ENCODE measurements around the gene HLCS. TPM values are rescaled to one million over a fixed set of nuclear protein-coding genes. Genes with fewer than 3 reads are reported as not detected.

The HLCS gene
- total RNA-seq, 6 donors from 2014 or later: 15.3 to 34.6 (median 24.1) TPM

DNA sequence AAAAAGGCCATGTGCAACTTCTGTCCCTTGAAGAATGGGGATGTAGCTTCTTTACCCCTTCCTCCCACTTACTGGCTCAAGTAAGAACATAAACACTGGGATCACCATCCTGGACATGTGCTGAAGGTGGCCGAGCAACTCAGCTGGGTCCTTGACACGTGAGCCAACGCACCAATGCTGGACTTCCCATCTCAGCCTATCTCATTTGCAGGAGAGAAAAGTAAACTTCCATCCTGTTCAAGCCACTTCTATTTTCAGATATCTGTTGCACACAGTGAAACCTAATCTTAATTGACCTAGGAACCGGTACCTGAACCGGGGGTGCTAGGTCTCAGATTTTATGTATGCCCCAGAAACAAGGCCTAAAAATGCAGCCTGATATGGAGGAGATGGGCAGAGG, 75.3 kb downstream of the HLCS start:
- Histone ChIP-seq H3K4me1 (peaks cover 0 to 4% (median 0%) of the 10 kb centered on the region in 4 donors), H3K27ac (no peak overlapping the region), H3K36me3 (peaks cover 0 to 15% (median 2%) of the 10 kb centered on the region in 4 donors), H3K4me3 (no peak overlapping the region), H3K9me3 (no peaks in the 10 kb centered on the region), H3K27me3 (no peaks in the 10 kb centered on the region)
- ATAC-seq (ENCODE audit: low FRiP score in 2 of 2): no peak
- 88 to 96% methylated on average over 5 of the region's 5 CpGs for WGBS, 2 donors
- TF ChIP-seq EP300 (IDR thresholded peaks at IDR 0.05) (no peak), POLR2AphosphoS5 (IDR thresholded peaks at IDR 0.05) (no peak)
- no peak for DNase-seq

DNA sequence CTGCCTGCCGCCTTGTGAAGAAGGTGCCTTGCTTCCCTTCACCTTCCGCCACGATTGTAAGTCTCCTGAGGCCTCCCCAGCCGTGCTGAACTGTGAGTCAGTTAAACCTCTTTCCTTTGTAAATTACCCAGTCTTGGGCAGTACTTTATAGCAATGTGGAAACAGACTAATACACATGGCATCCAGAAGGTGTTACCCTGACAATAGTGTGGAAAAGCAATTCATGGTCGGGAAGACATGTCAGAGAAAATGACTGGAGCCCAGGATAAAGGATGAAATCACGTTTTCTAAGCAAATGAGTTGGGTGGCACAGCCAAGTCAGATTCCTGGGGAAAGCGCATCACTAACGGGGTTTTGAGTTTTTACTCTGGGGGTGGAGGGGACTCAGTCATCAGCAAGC, 76.4 kb downstream of the HLCS start:
- no peak for TF ChIP-seq POLR2AphosphoS5 (IDR thresholded peaks at IDR 0.05)
- no peak for TF ChIP-seq POLR2A (IDR thresholded peaks at IDR 0.05)
- no peak for TF ChIP-seq EP300 (IDR thresholded peaks at IDR 0.05)
- TF ChIP-seq, protein P1, sequence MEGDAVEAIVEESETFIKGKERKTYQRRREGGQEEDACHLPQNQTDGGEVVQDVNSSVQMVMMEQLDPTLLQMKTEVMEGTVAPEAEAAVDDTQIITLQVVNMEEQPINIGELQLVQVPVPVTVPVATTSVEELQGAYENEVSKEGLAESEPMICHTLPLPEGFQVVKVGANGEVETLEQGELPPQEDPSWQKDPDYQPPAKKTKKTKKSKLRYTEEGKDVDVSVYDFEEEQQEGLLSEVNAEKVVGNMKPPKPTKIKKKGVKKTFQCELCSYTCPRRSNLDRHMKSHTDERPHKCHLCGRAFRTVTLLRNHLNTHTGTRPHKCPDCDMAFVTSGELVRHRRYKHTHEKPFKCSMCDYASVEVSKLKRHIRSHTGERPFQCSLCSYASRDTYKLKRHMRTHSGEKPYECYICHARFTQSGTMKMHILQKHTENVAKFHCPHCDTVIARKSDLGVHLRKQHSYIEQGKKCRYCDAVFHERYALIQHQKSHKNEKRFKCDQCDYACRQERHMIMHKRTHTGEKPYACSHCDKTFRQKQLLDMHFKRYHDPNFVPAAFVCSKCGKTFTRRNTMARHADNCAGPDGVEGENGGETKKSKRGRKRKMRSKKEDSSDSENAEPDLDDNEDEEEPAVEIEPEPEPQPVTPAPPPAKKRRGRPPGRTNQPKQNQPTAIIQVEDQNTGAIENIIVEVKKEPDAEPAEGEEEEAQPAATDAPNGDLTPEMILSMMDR (IDR thresholded peaks at IDR 0.05): no peak
- WGBS, 2 donors: 93 to 95% methylated on average over 8 of the region's 8 CpGs
- DNase-seq (no peak), ATAC-seq (ENCODE audit: low FRiP score in 2 of 2) (no peak)
- Histone ChIP-seq H3K27me3 (no peaks in the 10 kb centered on the region), H3K27ac (peak overlapping the region; percentile 64 to 76 (median 70)), H3K4me3 (no peak overlapping the region), H3K9me3 (no peaks in the 10 kb centered on the region), H3K4me1 (peaks cover 0 to 4% (median 0%) of the 10 kb centered on the region in 4 donors), H3K36me3 (peaks cover 0 to 15% (median 1%) of the 10 kb centered on the region in 4 donors)

DNA sequence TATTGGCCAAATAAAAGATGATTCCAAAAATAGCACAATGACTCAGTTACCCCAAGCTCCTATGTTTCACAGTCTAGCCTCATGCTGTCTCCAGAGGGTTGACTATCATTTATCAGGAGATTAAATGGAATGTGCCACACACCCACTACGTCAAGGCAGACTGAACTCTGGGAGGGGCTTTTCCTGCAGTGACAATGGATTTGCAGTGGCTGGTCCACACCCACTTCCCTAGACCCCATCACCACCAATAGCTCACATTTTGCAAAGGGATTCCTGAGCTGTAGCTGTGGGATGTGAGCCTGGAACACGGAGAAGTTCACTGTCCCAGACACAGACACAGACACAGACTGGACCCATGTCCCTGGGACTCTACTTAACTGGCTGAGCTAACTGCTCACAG, 77.1 kb downstream of the HLCS start:
- H3K36me3 ChIP-seq: peaks cover 0 to 15% (median 1%) of the 10 kb centered on the region in 4 donors
- DNase-seq: no peak
- no peaks in the 10 kb centered on the region for H3K9me3 ChIP-seq
- TF ChIP-seq POLR2AphosphoS5 (IDR thresholded peaks at IDR 0.05) (peak in 1 of 2 donors; percentile 38), EP300 (IDR thresholded peaks at IDR 0.05) (peak in 2 of 4 donors; percentile 46 to 60), POLR2A (IDR thresholded peaks at IDR 0.05) (no peak)
- TF ChIP-seq, protein P1 (IDR thresholded peaks at IDR 0.05): no peak
- WGBS, 2 donors: 59 to 65% methylated on average over 2 of the region's 2 CpGs
- no peak overlapping the region for H3K4me3 ChIP-seq
- H3K27ac ChIP-seq: peak overlapping the region; percentile 64 to 76 (median 70)
- peak in 1 of 2 donors; percentile 34 for ATAC-seq (ENCODE audit: low FRiP score in 2 of 2)
- peaks cover 0 to 4% (median 0%) of the 10 kb centered on the region in 4 donors for H3K4me1 ChIP-seq
- H3K27me3 ChIP-seq: no peaks in the 10 kb centered on the region

DNA sequence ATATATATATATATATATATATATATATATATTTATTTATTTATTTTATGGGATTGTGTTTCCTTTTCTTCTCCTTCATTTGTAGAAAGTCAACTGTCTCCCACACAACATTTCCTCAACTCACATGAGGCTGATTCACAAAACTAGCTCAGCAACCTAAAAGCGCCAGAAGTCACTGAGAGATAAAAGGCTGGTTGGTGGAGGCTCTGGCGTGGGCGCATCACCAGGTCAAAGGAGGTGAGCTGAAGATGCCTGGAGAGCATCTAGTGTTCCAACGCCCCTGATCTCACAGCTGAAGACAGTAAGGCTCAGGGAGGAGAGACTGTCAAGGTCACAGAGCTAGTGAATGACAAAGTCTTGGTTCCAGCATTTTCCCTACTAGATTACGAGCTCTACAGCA, 78.0 kb downstream of the HLCS start:
- no peak overlapping the region for H3K4me3 ChIP-seq
- peaks cover 0 to 11% (median 1%) of the 10 kb centered on the region in 4 donors for H3K36me3 ChIP-seq
- peaks cover 0 to 5% (median 0%) of the 10 kb centered on the region in 4 donors for H3K9me3 ChIP-seq
- peaks cover 0 to 4% (median 0%) of the 10 kb centered on the region in 4 donors for H3K4me1 ChIP-seq
- WGBS, 2 donors: 74 to 81% methylated on average over 5 of the region's 5 CpGs
- DNase-seq: no peak
- no peaks in the 10 kb centered on the region for H3K27me3 ChIP-seq
- TF ChIP-seq EP300 (IDR thresholded peaks at IDR 0.05) (no peak), POLR2A (IDR thresholded peaks at IDR 0.05) (no peak), POLR2AphosphoS5 (IDR thresholded peaks at IDR 0.05) (no peak)
- TF ChIP-seq, protein P1 (IDR thresholded peaks at IDR 0.05): no peak
- ATAC-seq (ENCODE audit: low FRiP score in 2 of 2): no peak
- H3K27ac ChIP-seq: peak overlapping the region in 2 of 4 donors; percentile 69 to 76

DNA sequence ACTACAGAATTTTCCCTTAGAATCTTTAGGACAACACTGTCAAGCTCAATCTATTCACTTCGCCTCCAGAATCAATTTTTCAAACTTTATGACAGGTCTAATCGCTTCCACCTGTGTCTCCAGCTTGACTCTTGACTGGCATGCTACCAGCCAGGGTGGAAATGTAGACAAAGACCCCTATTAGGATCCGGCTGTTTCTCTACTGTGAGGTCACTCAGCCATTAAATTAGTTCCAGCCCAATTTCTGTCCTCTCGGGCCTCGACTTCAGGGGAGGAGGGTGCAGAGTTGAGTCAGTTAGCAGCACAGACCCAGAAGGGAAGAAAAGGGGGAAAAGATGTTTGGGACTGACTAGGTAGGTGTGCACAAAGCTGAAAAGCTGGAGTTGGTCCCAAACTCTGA, 78.5 kb downstream of the HLCS start:
- Histone ChIP-seq H3K27me3 (no peaks in the 10 kb centered on the region), H3K4me3 (no peak overlapping the region), H3K4me1 (peaks cover 0 to 4% (median 0%) of the 10 kb centered on the region in 4 donors), H3K9me3 (peaks cover 0 to 5% (median 0%) of the 10 kb centered on the region in 4 donors), H3K27ac (no peak overlapping the region), H3K36me3 (peaks cover 0 to 11% (median 1%) of the 10 kb centered on the region in 4 donors)
- no peak for DNase-seq
- ATAC-seq (ENCODE audit: low FRiP score in 2 of 2): no peak
- WGBS, 2 donors: 92 to 95% methylated on average over 5 of the region's 5 CpGs
- TF ChIP-seq EP300 (IDR thresholded peaks at IDR 0.05) (no peak), POLR2AphosphoS5 (IDR thresholded peaks at IDR 0.05) (no peak), POLR2A (IDR thresholded peaks at IDR 0.05) (no peak)
- TF ChIP-seq, protein P1 (IDR thresholded peaks at IDR 0.05): no peak
